Activated naive CD4-positive, alpha-beta T cell treated with anti-CD3 and anti-CD28 coated beads, Interleukin-2, amount 10 ng/mL, durations not matched to agents 7 days and 5 days (primary cell): ENCODE data around the gene DDIT3.

Experiments
- CTCF ChIA-PET: fragments of 350-600 bp; sonication (Branson Sonifier 250); formaldehyde crosslinking; loops from one replicate; lab custom pipeline; 2021; ENCODE audit warnings: antibody characterized with exemption; lab: Charles Lee
- DNase-seq: peaks from one replicate; pipeline ENCODE4 v3.0.0-alpha.2; 2020
- H3K27ac Mint-ChIP-seq: one replicate; pipeline ENCODE4 v1.8.0; 2021; ENCODE audit warnings: mild to moderate bottlenecking, moderate library complexity, mixed read lengths
- H3K27me3 Mint-ChIP-seq: one replicate; pipeline ENCODE4 v1.8.0; 2021; ENCODE audit warnings: mild to moderate bottlenecking, mixed read lengths
- H3K36me3 Mint-ChIP-seq: one replicate; pipeline ENCODE4 v1.8.0; 2021; ENCODE audit warnings: mixed read lengths
- H3K4me1 Mint-ChIP-seq: one replicate; pipeline ENCODE4 v1.8.0; 2021; ENCODE audit warnings: mixed read lengths
- H3K4me3 Mint-ChIP-seq: one replicate; pipeline ENCODE4 v1.8.0; 2021; ENCODE audit warnings: mild to moderate bottlenecking, moderate library complexity, mixed read lengths
- H3K9me3 Mint-ChIP-seq: one replicate; pipeline ENCODE4 v1.8.0; 2021; ENCODE audit warnings: mixed read lengths

The DDIT3 gene

DNA sequence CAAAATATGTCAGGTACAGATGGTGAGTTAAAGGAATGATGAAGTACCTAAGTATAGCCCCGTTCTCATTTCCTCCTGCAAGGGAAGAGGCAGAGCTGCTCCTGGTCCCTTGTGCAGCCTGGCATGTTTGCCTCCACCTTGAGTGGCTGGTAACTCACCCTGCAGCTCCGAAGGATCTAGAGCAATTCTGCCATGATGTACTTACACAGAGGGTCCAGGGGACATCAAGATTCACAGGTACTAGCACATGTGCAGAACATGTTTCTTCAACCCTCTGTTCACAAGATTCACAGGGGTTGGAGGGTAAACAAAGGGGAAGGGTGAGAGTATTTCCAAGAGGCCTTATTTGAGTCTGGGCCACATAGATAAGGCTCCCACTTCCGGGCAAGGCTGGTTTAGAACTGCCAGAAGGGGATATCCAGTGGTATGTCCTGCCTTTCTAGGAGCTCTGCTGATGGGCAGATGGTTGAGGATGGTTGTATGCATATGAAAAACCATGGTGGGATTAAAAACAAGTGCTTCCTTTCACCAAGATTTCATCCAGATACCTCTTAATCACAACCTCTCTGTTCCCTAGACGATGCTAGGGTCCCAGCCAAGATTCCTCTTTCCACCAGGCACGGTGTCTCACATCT lies 18.9 kb upstream of the DDIT3 start:
- DNase-seq: no peak
- H3K36me3 Mint-ChIP-seq: peaks cover 34% of the 10 kb centered on the region
- H3K27ac Mint-ChIP-seq: no peak overlapping the region
- CTCF ChIA-PET: no interaction called here
- no peaks in the 10 kb centered on the region for H3K27me3 Mint-ChIP-seq
- H3K4me1 Mint-ChIP-seq: peaks cover 12% of the 10 kb centered on the region
- H3K9me3 Mint-ChIP-seq: no peaks in the 10 kb centered on the region
- no peak overlapping the region for H3K4me3 Mint-ChIP-seq

DNA sequence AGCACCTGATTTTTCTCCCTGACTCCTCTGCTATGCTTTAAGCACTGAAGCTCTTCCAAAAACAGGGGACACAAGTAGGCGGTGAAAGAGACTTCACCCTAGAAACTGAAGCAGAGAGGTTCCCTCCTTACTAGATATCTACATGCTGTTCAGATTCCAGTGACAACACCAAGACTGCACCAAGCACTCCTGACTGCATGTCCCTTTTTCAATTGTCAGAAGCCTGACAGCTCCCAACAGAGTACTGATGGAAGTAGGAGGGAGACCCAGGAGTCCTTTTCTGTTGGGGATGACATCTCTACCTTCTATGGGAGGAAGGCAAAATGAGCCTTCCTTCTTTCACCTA lies 16.3 kb upstream of the DDIT3 start:
- H3K4me3 Mint-ChIP-seq: no peak overlapping the region
- CTCF ChIA-PET: interaction anchor here (1.4 kb wide), 1 partner anchor 10 kb away, joined by 4 read pairs; the partner anchor contains the start of gene DCTN2
- H3K27ac Mint-ChIP-seq: no peak overlapping the region
- peaks cover 40% of the 10 kb centered on the region for H3K36me3 Mint-ChIP-seq
- H3K27me3 Mint-ChIP-seq: no peaks in the 10 kb centered on the region
- H3K4me1 Mint-ChIP-seq: peaks cover 3% of the 10 kb centered on the region
- DNase-seq: no peak
- H3K9me3 Mint-ChIP-seq: no peaks in the 10 kb centered on the region

DNA sequence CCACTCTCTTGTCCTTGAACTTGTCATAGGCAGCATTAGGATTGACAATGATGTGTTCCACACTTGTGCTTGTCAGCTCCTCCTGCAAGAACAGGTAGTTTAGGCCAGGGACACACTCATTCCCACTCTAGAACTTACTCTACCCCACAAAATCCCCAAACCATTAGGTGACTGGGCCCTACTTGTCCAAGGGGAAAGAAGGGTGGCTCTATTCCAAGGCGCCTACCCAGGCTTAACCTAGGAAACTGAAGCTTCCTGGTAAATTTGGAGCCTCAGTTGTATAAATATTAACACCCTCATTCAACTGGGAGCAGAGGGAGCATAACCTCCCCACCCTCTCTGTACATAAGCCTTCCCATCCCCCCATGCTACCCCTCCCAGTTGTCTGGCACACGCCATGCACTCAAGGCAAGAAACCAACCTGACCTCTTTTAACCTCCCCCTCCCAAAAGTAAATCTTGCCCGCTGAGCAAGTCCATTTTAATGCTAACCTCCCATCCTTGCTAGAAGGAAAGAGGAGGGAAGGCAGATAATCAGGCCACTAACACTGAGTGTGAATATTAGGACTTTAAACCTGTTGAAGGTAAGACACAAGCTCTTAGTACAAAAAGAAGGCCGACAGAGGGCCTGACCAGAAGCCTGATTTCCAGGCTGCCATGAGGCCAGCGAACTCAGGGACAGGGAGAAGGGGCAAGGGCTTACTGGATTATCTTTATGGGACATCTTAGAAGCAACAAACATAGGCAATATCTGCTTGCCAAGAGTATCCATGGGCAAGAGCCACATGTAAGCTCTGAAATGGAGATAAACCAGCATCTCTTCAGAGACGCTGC lies 15.7 kb upstream of the DDIT3 start:
- H3K36me3 Mint-ChIP-seq: peaks cover 43% of the 10 kb centered on the region
- H3K9me3 Mint-ChIP-seq: no peaks in the 10 kb centered on the region
- no peak for DNase-seq
- peaks cover 3% of the 10 kb centered on the region for H3K4me1 Mint-ChIP-seq
- H3K27me3 Mint-ChIP-seq: no peaks in the 10 kb centered on the region
- no peak overlapping the region for H3K4me3 Mint-ChIP-seq
- CTCF ChIA-PET: no interaction called here
- peak overlapping the region; percentile 67 for H3K27ac Mint-ChIP-seq

DNA sequence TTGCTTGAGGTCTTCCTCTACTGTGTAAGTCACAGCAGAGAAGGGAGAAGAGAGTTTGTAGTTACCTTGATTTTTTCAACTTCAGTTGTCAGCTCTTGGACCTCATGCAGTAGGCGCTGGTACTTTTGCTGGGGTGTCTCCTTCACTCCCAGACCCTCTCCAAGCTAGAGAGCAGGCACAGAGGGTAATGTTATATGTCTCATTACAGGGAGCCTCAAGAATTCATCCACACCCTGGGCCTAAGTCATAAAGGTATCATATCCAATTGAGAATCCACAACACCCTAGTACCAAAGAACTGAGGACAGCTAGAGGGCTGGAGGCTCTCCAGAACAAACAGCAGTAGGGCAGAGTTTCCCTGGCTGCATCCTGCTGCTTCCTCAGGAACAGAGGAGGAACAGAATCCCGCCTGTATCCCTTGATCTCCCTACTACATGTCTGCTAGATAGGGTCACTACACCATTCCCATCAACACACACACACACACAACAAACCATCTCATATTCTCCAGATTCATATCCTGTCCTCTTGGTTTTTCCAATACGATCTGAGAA lies 14.8 kb upstream of the DDIT3 start:
- peaks cover 45% of the 10 kb centered on the region for H3K36me3 Mint-ChIP-seq

DNA sequence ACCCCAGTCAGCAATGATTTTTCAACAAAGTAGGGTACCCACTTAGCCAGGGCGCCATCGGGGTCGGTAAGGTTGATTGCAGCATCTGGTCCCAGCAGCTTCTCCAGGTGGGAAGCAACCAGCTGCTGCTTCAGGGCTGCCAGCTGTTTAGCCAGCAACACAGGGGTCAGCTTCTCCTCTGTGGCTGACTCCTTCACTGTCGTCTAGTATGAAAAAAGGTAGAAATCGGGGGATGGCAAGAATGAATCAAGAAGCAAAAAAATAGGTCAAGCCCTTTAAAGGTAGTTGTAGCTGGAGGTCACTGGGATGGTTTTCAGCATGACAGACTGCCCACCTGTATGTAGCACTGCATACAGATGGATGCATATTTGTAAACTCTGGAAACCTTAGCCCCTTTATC lies 13.9 kb upstream of the DDIT3 start:
- Mint-ChIP-seq H3K27ac (no peak overlapping the region), H3K4me3 (no peak overlapping the region), H3K36me3 (peaks cover 51% of the 10 kb centered on the region), H3K27me3 (no peaks in the 10 kb centered on the region), H3K9me3 (no peaks in the 10 kb centered on the region), H3K4me1 (peaks cover 3% of the 10 kb centered on the region)
- CTCF ChIA-PET: interaction anchor here (1.3 to 2.2 kb wide), 2 partner anchors 10 to 18 kb away, joined by 3 to 6 read pairs; no protein-coding TSS in a partner anchor
- DNase-seq: no peak

More for the DNA sequence above, 14.8 kb upstream of the DDIT3 start:
- Mint-ChIP-seq H3K4me3 (no peak overlapping the region), H3K27ac (no peak overlapping the region), H3K9me3 (no peaks in the 10 kb centered on the region), H3K4me1 (peaks cover 3% of the 10 kb centered on the region), H3K27me3 (no peaks in the 10 kb centered on the region)
- CTCF ChIA-PET: interaction anchor here (1.3 to 2.2 kb wide), 2 partner anchors 11 to 17 kb away, joined by 3 to 6 read pairs; no protein-coding TSS in a partner anchor
- DNase-seq: no peak

DNA sequence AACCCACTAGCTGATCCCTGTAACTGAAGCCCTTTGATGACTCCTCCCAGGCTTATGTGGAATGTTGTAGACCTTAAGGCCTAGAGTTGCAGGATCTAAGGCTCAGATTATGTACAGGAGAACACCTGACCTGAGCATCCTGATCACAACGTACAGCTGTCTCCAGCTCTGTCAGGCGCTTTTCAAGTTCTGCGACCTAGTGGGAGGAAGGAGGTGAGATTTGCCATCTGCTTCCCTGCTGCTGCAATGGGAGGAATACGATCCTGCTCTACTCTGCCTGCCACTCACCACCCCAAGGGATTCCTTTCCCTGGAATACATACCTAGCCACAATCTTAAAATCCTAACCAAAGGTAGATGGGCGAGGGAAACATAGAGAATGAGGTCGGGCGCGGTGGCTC lies 12.8 kb upstream of the DDIT3 start:
- H3K27me3 Mint-ChIP-seq: no peaks in the 10 kb centered on the region
- no peak overlapping the region for H3K27ac Mint-ChIP-seq
- H3K36me3 Mint-ChIP-seq: peaks cover 50% of the 10 kb centered on the region
- no peaks in the 10 kb centered on the region for H3K9me3 Mint-ChIP-seq
- peaks cover under 1% of the 10 kb centered on the region for H3K4me1 Mint-ChIP-seq
- H3K4me3 Mint-ChIP-seq: no peak overlapping the region
- DNase-seq: no peak
- CTCF ChIA-PET: interaction anchor here (1.3 to 2.2 kb wide), 2 partner anchors 9 to 50 kb away, joined by 3 to 6 read pairs; no protein-coding TSS in a partner anchor

DNA sequence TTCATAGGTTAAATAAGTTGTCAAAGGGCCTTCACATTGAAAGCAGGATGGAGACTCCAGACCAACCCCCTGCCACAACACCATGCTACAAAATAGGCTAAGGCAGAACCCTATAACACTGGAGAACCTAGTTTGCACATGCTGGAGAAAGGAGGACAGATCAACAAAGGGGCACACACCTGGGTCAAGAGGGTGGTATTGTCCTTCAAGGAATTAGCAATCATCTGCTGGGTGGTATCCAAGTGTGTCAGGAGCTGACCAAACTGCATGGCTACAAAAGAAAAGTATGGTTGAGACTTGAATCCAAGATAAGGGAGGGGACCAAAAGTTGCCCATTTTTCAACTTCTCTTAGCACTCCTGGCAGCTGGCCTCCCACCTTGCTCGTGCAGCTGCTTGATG lies 11.5 kb upstream of the DDIT3 start:
- Mint-ChIP-seq H3K27me3 (no peaks in the 10 kb centered on the region), H3K4me1 (peaks cover 3% of the 10 kb centered on the region), H3K4me3 (no peak overlapping the region), H3K27ac (no peak overlapping the region), H3K36me3 (peaks cover 51% of the 10 kb centered on the region), H3K9me3 (no peaks in the 10 kb centered on the region)
- CTCF ChIA-PET: interaction anchor here (0.6 to 1.3 kb wide), 3 partner anchors 14 to 51 kb away, joined by 3 read pairs; no protein-coding TSS in a partner anchor
- DNase-seq: no peak

DNA sequence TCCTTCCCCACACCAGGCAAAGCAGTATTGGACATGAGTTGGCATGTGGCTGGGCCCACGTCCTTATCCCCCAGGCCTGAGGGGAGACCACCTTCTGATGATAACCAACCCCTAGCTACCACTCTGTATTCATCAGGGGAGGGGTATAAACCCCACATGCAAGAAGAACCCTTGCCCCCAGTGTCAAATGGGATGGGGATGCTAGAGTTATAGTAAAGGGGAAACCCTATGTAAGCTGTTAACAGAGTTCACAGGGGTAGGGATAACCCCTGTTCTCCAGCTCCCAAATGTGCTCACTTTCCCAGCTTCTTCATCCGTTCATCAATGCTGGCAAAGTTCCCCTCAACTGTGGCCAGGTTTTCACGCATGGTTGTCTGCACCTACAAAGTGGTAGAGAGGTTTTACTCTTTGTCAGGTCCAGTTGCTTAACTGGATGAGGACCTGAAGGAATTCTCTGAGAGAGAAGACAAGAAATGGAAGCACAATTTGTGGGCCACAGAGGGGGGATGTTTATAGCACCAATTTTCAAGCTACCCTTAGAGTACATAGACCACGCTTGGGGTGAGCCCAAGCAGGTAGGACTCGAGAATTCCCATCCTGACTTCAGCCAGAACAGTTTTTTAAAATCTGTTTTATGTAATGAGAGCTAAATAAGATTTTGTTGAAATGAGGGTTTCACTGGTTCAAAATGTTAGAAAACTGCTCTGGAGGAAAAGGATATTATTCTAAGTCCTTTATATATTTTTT lies 10.3 kb upstream of the DDIT3 start:
- Mint-ChIP-seq H3K9me3 (no peaks in the 10 kb centered on the region), H3K27me3 (no peaks in the 10 kb centered on the region), H3K4me1 (peaks cover 7% of the 10 kb centered on the region), H3K27ac (no peak overlapping the region), H3K4me3 (no peak overlapping the region), H3K36me3 (peaks cover 46% of the 10 kb centered on the region)
- no peak for DNase-seq
- CTCF ChIA-PET: interaction anchor here (1.0 kb wide), 2 partner anchors 22 to 56 kb away, joined by 3 read pairs; no protein-coding TSS in a partner anchor

DNA sequence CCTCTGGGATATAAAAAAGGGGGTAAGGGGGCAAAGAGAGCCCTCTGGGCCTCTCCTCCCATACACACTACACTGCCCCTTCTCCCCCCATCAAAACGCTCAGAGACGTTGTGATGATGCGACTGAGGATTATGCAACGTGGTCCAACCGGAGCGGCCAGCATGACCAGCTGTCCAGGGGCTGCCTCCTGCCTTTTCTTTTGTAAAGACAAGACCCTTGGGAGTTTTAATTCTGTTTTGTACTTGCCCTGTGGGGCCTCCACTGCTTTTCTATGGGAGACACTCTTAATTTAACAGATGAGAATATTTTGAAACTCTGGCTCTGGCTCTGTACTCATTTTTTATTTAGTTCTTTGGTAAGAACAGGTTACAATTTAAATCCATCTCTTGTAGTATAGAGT lies 9.5 kb upstream of the DDIT3 start:
- Mint-ChIP-seq H3K4me1 (peaks cover 13% of the 10 kb centered on the region), H3K9me3 (no peaks in the 10 kb centered on the region), H3K36me3 (peaks cover 45% of the 10 kb centered on the region), H3K27me3 (no peaks in the 10 kb centered on the region), H3K4me3 (no peak overlapping the region), H3K27ac (peak overlapping the region; percentile 50)
- CTCF ChIA-PET: interaction anchor here (1.0 kb wide), 1 partner anchor 23 kb away, joined by 3 read pairs; no protein-coding TSS in a partner anchor
- DNase-seq: no peak

DNA sequence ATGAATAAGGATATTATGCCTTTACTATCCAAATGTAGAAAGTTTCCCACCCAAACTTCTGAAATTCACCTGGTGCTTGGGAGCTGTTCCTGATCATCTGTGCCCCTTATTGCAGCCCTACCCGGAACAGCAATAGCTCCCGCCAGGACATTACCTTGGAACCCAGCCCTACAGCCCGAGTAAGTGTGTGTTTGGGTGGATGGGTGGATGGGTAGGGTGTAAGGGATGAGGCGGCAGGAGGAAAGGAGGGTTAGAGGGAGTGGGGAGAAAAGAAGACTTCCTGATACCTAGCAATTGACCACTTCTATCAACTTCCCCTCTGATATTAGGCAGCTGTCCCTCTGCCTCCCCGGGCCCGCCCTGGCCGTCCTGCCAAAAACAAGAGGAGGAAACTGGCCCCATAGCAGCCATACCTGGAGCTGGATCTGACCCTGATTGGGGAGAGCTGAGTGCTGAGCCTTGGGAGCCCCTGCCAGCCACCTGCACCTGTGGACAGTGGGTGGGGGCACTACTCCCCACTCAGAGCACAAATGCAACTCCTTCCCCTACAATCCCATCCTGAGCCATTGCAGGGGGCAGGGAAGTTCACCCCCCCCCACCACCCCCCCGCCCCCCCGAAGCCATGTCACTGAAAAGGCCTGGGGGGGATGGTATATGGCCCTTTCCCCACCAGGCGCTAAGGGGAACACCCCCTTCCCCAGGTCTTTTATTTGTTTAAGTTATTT lies 8.7 kb upstream of the DDIT3 start:
- CTCF ChIA-PET: interaction anchor here (1.0 kb wide), 1 partner anchor 23 kb away, joined by 3 read pairs; no protein-coding TSS in a partner anchor
- no peak overlapping the region for H3K27ac Mint-ChIP-seq
- peaks cover 21% of the 10 kb centered on the region for H3K4me1 Mint-ChIP-seq
- DNase-seq: no peak
- peaks cover 45% of the 10 kb centered on the region for H3K36me3 Mint-ChIP-seq
- H3K4me3 Mint-ChIP-seq: no peak overlapping the region
- H3K9me3 Mint-ChIP-seq: no peaks in the 10 kb centered on the region
- no peaks in the 10 kb centered on the region for H3K27me3 Mint-ChIP-seq

DNA sequence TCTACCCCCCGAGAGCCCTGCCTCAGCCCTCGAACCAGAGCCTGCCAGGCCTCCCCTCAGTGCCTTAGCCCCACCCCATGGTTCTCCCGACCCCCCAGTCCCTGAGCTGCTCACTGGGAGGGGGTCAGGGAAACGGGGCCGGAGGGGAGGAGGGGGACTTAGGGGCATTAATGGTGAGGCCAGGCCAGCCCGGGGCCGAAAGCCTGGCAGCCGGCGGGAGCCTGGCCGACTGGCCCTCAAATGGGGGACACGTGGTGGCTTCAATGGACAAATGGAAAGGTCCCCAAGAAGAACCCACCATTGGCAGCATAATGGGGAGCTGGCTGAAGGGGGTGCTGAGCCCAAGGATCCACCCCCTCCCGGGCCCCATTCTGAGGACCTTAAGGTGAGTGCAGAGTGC lies 7.9 kb upstream of the DDIT3 start:
- peaks cover 29% of the 10 kb centered on the region for H3K4me1 Mint-ChIP-seq
- no peak overlapping the region for H3K4me3 Mint-ChIP-seq
- no peak for DNase-seq
- H3K27ac Mint-ChIP-seq: peak overlapping the region; percentile 47
- no peaks in the 10 kb centered on the region for H3K27me3 Mint-ChIP-seq
- no peaks in the 10 kb centered on the region for H3K9me3 Mint-ChIP-seq
- H3K36me3 Mint-ChIP-seq: peaks cover 46% of the 10 kb centered on the region
- CTCF ChIA-PET: no interaction called here

DNA sequence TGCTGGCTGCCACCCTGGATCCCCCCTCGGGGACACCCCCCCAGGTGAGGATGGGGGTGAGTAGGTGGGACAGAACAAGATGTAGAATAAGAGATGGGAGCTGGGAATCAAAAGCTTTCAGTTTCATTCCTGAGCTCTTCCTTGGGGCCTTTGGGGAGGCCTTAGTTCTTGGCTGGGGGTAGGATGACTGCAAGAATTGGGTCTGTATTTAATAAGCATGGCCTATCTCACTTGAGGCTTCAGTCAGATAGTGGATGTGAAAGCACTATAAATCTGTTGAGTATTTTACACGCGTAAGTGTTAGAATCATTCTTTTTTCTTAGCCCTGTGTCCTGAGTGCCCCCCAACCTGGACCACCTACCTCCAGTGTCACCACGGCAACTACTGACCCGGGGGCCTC lies 6.9 kb upstream of the DDIT3 start:
- CTCF ChIA-PET: no interaction called here
- Mint-ChIP-seq H3K36me3 (peaks cover 47% of the 10 kb centered on the region), H3K27ac (no peak overlapping the region), H3K9me3 (no peaks in the 10 kb centered on the region), H3K4me1 (peaks cover 32% of the 10 kb centered on the region), H3K27me3 (peaks cover 2% of the 10 kb centered on the region), H3K4me3 (no peak overlapping the region)
- DNase-seq: no peak

DNA sequence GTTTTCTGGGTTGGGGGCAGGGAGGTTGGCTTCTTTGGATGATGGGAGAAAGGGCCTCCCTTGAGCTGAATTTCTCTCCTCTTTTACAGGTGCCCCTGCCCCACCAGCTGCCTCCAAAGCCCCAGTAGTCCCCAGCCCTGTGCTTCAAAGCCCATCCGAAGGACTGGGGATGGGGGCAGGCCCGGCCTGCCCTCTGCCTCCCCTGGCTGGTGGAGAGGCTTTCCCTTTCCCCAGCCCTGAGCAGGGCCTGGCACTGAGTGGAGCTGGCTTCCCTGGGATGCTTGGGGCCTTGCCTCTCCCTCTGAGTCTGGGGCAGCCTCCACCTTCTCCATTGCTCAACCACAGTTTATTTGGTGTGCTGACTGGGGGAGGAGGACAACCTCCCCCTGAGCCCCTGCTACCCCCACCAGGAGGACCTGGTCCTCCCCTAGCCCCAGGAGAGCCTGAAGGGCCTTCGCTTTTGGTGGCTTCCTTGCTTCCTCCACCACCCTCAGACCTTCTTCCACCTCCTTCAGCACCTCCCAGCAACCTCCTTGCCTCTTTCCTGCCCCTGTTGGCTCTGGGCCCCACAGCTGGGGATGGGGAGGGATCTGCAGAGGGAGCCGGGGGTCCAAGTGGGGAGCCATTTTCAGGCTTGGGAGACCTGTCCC lies 6.3 kb upstream of the DDIT3 start:
- Mint-ChIP-seq H3K27ac (peak overlapping the region; percentile 52), H3K36me3 (peaks cover 41% of the 10 kb centered on the region), H3K4me3 (no peak overlapping the region), H3K9me3 (no peaks in the 10 kb centered on the region), H3K27me3 (peaks cover 5% of the 10 kb centered on the region), H3K4me1 (peaks cover 38% of the 10 kb centered on the region)
- no peak for DNase-seq
- CTCF ChIA-PET: no interaction called here
